SIG-M5 (cell line): ENCODE results near the gene SH3TC1.

Experiments used
- DNase-seq: peaks from one replicate; lab custom pipeline; 2025; lab: John Stamatoyannopoulos, UW

The SH3TC1 gene

DNA sequence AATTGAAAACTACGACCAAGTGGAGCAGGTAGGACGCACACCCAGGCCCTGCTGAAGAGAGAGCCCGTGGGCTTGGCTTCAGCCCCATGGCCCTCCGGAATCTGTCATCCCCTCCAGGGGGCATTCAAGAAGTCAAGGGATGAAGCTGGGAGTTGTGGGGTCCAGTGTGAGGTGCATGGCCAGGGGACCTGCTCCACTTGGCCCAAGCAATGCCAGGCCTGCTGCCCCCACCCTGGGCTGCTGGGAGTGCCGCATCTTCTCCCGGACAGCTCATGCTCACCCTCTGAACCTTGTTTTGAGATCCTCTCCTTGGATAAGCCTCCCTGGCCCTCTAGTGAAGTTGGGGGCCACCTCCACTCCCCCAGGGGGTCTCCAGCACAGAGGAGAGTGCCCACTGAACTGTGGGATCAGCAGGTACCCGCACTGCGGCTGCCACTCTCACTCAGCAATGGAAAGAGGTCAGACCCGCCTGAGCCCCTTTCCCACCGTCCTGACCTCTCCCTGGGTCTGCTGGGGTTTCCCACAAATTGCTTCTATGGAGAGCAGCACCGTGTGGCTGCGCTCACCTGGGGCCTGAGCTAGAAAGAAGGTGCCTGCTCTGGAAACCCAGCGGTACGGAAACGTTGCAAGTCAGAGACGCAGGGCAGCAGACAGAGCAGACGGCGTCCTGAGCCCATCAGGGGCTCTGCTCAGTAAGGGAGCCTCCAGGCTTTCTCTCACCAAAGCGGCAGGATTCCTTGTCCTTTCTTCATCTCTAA lies 35.5 kb upstream of the SH3TC1 start:
- DNase-seq = no peak

DNA sequence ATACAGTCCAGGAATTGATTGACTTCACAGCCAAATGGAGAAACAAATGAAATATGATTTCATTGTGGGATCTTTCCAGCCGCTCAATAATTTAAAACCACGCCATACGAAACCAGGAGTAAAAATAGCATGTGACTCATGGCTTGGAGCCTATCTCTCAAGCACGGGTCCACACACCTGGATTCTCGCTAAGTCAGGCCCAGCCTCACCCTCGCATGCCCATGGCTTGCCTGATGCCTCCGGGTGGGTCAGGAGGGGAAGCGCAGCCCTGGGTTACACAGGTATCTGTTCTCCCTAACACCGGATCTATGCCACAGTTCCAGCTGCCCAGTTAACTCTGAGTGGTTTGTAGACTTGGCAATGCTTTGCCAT lies 34.9 kb upstream of the SH3TC1 start:
- DNase-seq = no peak

DNA sequence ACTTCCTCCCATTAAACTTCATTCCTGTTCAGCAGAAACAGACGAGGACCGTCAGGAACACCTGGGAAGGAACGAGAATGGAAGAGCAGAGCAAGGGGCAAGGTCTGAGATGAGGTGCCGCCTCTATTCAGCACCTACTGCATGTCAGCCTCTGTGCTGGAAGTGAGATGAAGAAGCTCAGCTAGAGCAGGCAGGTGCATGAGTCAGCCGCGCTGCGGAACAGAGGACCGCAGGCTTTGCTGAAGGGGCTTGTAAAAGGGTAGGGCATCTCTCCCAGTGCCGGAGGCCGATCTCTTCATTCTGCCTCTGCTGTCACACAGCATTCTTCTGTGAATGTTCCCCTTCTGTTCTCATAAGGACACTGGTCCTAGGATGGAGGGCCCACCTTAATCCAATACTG lies 34.4 kb upstream of the SH3TC1 start:
- no peak for DNase-seq

DNA sequence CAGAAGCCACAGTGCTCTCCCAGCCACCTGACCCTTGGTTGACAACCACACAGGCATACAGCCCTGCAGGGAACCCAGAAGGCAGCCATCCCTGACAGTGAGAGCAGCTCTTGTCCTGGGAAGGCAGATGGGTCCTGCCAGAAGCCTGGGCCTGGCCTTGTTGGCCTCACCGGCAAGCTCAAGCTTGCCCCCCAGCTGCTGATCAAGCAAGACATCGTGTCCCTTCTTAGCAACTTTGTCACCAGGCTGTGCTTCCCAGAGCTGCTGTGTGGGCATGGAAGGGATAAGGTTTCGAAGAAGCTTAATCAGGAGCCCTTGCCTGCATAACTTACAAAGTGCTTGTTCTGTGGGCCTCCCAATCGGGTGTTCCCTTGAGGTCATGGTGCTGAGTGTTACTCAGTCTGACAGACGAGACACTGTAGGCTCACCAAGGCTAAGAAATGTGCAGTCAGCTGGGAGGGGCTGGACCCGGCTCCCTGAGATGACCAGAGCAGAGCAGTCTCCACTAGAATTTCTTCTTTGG lies 33.7 kb upstream of the SH3TC1 start:
- no peak for DNase-seq

DNA sequence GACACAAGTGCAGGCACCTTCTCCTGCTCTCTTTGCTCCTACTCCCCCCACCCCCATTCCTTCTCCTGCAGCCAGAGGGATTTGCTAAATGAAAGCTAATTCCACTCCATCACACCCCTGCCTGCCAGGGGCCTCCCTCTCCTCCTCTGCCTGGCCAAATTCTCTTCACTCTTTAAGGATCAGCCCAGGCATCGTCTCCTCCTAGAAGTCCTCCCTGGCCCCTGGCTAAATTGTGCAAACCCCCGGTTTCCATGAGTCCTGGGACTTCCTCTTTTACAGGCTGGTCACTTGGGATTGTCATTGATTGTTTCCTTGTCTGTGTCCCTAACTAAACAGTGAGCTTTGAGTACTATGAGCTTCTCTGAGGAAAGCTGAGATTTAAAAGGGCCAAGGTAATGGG lies 31.8 kb upstream of the SH3TC1 start:
- DNase-seq = no peak

DNA sequence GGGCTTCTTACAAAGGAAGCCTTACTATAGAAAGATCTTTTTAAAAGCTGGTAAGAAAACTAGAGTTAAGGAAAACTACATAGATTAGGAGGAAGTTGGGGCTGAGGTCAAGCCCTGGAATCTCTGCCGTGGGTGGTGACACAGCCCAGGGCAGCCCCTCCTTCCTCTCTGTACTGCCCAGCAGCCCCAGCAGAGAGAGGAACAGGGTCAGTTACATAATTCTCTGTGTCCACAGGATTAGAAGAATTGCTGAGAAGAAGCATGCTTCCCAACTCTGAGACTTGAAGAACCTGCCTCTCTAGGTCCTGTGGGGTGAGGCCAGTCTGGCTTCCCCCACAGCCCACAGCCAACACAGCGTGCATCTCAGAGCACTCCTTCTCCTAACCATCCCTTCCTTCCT lies 31.3 kb upstream of the SH3TC1 start:
- DNase-seq = no peak

DNA sequence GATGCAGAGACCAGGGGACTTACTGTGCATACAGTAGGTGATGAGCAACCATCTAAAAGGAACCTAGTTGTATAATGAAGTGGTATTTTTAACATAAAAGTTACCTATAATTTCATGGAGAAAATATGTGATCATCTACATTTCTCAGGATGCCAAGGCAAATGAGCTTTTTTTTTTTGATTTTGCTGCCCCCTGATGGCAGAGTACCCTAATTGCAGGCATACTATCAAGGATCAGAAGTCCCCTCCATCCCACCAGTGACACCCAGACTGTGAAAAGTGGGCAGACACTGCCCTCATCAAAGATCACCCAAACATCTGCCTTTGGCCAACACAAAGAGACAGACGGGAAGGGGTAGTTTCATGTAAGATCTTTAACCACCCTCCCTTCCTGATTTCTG lies 30.9 kb upstream of the SH3TC1 start:
- no peak for DNase-seq

DNA sequence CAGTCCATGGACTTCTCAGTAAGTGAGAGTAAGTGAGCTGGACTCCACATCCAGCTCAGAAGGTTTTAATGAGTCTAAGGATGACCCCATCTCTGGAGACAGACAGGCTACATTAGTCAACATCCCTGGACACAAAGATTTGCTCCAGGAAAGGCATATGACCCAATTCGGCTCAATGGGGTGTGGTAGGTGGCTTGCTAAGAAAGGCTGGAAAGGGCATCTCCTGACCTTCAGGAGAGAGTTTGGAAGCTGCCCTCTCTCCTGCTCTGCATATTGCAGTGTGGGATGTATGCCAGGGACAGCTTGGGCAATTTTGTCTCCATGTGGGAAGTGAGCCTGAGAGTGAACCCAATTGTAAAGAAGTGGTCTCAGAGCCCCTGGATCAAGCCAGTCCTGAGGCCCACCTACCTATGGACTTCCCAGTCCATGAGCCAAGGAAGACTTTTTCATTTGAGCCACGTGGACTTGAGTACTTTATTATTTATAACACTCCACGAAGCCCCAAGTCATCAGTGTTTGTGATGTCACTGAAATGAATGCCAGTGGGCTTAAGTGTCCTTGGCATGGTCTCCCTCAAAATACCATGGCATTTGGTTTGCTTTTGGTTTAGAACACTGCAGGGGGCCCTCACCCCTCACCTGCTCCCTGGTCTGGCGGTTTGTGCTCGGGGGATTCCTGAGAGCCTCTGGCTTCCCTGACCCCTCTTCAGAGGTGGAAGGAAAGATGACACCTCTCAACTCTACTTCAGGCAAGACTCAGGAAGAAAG lies 30.1 kb upstream of the SH3TC1 start:
- DNase-seq = no peak

DNA sequence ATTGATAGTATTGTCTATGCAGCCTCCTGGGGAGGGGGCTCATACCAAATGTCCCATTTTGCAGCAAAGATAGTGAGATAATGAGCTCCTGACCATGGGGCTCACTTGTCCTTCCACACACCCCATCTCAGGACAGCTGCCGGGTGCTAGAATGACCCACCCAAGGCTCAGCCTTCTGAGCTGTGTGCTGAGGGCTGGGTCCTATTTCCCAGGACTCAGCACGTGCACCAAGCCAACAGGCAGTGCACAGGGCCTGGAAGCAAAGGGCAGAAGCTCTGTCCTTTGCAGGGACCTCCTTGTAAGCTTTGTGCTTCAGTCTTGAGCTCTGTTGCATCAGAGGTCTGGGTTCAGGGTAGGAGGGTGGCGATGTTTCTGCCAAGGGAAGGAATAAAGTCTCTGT lies 29.3 kb upstream of the SH3TC1 start:
- no peak for DNase-seq

DNA sequence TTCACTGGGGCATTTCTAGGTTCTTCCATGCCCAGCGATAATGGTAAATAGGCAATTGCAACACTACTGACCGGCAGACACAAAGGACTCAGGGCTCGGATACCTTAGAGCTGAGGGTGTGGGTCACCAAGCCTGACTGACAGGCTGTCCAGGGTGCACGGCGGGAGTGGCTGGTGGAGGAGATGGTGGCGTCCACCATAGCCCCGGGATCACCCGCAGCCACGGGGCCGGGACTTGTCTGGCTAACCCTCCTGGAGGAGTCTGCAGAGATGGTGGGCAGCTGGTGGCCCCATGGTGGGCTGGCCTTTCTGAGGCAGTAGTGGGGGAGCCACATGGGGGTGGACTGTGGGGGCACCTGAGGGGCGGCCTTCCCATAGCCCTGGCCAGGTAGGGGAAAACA lies 28.7 kb upstream of the SH3TC1 start:
- DNase-seq = no peak

DNA sequence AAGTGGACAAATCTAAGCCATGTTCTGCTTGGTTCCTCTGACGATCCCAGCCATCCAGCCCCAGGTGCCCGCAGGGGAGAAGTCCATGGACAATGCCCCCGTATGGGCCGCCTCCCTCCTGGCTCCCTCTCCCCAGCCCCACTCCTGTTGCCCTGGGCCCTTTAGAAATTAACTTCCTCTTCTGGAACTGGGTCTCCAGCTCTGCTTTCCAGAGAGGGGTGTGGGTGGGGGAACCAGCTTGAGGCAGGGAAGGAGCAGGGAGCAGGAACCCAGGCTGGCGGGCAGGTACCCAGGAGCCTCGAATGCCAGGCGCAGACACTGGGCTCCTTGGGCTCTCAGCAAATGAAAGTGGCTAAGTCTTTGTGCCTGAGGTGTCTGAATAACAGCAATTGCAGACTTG lies 27.8 kb upstream of the SH3TC1 start:
- DNase-seq = no peak

DNA sequence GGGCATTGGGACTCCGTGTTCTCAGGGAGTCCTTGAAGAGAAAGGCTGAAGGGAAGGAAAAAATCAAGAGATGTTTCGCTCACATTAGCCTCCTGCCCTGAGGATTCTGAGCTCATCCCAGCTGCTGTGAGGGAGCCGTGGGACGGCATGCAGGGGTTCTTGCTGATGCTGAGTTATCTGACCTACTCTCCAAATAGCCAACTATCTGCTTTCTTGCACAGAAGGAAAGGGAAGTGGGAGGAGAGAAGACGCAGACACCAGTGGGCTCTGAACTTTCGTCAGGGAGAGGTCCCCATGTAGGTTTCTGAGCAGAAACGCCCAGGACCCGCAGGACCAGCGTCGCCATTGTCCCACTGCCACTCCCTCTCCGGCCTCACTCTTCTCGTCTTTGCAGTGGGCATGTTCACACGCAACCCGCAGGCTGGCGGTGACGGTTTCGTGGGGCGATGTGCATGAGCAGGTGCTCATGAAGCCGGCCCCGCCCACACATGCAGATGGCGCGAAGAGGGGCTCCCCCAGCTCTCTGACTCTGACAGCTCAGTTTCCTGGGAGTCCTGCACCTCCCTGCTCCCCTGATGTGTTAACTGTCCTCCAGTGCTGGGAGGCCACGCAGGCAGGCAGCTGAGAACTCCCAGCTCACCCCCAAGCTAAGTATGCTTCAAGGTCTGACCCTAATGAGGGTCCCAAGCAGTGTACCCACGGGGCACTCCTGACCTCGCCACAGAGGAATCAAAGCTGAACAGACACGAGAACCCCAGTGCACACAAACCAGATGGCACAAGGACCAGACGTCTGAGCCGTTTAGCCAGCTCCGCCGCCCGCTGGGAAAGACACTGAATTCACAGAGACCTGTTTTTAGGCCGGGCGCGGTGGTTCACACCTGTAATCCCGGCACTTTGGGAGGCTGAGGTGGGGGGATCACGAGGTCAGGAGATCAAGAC lies 26.8 kb upstream of the SH3TC1 start:
- DNase-seq = no peak

DNA sequence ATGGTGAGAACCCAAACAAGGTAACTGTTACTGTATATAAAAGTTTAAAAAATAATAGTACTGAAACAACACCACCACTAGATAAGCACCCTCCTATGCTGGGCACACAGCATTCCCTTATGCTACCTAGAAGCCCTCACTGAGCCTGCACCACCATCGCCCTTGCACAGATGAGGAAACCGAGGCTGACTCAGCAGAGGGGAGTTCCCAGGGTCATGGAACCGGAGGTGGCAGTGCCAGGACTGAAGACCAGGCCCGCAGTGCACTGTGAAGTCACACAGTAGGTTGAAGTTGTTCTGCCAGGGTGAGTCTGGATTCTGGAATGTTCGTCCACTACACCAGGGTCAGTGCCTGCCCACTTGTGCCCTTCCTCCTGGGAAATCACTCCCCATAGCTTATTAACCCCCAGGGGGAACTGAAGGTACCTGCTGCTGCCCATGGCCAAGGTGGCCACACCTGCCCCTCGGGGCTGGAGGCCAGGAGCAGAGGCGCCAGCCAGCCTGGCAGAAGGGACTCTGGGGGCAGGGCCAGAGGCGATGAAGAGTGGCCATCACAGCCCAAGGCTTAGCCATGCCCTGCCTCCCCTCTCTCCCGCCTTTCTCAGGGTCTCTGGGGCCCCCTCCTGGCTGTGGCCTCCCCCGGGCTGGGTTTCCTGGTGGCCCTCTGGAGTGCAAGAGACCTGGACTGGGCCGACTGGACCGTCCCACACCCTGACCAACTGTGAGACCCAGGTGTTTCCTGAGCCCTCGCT lies 25.4 kb upstream of the SH3TC1 start:
- DNase-seq = no peak

DNA sequence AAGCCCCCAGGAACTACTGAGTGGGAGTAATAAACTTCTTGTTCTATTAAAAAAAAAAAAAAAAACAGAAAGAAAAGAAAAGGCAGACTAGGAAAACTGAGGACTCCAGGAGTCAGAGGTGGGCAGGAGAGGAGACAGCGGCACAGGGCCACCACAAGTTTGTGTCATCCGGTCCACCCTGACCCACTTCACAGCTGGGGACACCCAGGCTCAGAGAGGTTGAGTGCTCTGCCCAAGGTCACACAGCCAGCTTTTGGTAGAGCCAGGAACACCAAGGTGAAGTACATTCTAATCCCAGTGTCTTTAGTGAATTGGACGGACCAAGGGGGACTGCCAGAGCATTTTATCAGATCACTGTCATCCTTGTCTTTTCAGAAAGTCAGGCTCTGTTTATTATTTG lies 24.1 kb upstream of the SH3TC1 start:
- no peak for DNase-seq

DNA sequence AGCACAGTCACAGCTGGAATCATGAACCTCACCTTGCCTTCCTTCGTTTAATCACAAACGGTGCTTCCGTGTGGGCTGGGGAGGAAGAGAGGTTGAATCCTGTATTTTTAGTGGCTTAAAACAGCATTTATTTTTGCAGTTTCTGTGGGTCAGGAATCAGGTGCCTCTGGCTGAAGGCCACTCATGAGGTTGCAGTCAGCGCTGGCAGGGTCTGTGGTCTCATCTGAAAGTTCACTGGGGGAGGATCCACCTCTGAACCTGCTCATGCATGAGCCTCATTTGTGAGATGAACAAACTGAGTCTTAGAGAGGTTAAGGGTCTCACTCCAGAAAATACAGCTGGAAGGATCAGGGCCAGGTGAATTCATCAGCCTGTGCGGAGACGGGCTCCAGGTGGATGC lies 23.4 kb upstream of the SH3TC1 start:
- DNase-seq = no peak

DNA sequence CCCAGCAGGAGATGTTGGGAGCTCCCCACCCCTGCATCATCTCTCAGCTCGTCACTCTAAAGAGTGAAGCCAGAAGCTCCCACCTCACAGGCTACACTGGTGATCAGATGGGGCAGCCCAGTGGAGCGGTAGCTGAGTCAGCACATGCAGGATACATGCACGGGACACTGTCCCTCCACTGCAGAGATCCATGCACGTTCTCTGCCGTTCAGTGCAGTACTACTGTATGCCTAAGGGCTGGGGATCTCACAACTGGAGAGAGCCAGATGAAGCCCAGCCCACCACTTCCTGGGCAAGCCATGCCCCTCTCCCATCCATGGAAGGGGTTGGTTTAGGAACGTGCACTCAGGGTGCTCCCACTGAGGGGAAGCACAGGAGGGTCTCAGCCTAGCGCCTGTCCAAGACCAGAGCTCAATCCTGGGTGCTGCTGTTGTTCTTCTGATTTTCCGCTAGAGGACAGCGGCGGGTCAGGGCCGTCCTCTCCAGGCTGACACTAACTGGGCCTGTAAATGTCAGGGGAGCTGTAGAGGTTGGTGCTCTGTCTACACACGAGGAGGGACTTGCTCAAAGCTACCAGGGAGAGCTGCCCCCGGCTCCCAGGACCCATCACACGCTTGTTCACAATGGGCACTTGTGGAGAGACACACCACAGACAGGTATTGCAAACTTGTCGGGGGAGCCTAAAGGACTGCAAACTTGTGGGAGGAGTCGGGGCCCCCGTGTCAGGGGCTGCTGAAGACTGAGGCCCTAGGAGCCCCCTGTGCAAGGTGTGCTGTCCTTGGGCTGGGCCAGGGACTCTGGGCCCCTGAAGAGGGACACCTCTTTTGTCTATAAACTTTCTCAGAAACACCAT lies 22.3 kb upstream of the SH3TC1 start:
- no peak for DNase-seq

DNA sequence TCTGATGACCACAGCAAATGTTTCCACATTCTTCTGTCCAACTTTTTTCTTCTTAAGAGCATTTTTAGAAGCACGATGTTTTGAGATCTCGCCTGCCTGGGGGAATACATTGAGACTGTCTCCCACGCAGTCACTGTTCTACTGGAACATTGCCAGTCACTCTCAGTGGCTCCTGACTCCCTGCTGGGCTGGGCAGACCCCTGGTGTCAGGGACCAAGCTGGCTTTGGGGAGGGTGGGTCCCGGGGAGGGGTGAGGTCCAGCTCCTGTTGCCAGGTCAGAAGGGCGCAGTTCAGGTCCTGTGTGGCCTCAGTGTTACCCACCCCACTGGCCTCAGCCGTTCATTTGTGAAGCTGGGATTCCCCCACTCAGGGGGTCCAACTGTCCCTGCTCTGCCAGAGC lies 21.5 kb upstream of the SH3TC1 start:
- DNase-seq = no peak

DNA sequence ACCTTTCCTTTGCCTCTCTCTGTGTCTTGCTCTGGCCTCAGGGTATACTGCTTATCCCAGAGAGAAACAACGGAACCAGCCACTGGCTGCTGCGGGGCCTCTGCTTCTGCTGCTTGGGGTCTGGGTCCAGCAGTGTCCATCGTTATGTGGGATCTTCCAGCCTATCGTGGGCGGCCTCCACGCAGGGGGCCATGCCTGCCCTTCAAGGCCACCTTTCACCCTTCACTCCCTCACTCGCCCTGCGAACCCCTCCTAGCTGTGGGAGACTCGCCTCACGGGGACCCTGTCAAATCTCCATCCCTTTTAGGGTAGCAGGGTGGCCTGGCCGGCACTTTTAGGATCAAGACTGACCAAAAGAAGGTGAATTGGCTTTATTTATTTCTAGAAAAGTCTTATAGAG lies 21.1 kb upstream of the SH3TC1 start:
- no peak for DNase-seq

DNA sequence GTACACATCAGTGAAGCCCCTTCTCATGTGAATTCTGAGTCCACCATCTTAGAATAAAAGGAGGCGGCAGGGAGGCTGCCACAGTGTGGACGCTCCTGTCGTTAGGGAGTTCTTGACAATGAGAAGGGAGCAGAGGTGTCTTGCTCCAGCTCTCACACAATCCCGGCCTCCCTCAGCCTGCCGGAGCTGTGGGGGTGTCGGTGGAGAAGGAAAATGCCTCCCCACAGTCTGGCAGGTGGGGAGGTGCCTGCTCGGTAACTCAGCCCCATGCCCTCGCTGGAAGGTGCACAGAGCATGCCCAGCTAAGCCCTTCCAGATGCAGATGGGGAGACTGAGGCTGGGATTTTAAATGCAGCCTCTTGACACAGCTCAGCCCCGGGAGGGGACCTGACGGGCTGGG lies 20.0 kb upstream of the SH3TC1 start:
- no peak for DNase-seq

DNA sequence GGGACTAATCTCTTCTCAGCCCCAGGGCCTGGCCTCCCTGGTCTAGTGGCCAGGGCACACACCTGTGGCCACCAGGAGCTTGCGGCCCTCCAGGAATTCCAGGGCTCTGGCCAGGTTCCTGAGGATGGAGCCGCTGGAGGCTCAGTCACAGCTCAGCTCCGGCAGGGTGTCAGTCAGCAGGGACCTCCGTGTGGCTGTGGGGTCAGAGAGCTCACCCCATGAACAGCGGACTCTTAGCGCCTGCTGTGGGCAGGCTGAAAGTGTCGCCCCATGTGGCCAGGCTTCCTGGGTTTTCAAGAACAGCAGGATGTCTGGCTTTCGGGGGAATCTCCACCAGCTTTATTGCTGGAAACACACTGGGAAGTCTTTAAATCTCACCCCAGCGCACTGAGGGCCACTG lies 19.3 kb upstream of the SH3TC1 start:
- no peak for DNase-seq
